ENCODE results near the gene SKAP1.

Gene SKAP1

DNA sequence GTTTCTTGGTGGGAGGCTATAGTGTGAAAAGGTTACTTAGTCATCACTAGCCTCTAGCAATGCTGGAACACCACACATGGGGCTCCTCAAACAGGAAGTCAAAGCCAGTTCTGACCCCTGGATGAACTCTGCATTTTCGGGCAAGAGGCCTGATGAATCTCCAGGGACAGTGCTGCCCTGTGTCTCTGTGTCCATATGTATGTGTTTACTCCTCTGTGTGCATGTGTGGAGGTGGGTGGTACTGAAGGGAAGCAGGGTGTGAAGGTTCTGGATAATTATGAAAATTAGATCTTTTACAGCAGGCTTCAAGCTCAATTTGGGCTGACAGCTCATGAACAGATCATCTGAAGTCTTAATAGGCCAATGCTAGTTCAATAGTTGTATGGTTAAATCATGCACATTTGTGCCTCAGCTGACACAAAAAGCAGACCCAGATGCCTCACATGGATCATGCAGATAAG lies 188.9 kb downstream of the SKAP1 start:
- TF ChIP-seq POLR2AphosphoS5 (IDR thresholded peaks at IDR 0.05; ENCODE audit: borderline replicate concordance, low read depth, low read length) (no peak), FOXP2 (optimal IDR thresholded peaks at IDR 0.05; ENCODE audit: control extremely low read depth, extremely low read length, insufficient read depth) (no peak), EZH2 (IDR thresholded peaks at IDR 0.05) (no peak)
- H3K36me3 ChIP-seq (ENCODE audit: insufficient read depth, low read length), result no peaks in the 10 kb centered on the region
- no peak overlapping the region for H3K4me3 ChIP-seq
- no peaks in the 10 kb centered on the region for H3K9me3 ChIP-seq (ENCODE audit: low read depth, low read length)
- no peak for DNase-seq (ENCODE audit: low read depth, low spot score)
- no peak overlapping the region for H3K9ac ChIP-seq (ENCODE audit: insufficient read length)
- H3K27ac ChIP-seq, result no peak overlapping the region

DNA sequence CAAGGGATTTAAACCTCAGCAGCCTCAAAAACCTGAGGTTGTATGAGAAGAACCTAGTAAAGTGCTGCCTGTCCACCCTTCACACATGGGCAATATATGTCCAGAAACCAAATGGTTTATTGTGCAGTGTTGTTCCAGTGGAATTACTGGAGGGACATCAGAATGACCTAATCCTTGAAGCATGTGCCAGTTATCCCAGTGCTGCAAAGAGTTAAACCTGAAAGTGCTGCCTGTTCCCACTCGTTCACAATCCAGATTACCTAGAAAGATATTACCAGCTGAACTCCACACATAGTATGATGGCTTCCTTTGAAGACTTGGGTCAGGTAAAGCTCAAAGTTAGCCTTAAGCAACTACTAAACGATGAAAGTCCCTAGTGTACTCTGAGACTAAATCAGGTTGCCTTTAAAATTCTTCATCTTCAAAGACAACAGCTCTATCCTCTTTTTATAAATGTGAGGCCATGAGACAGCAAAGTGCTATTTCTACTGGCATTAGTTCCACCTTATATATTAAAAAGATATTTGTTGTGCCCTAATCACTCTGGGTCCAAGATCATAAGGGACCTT lies 189.4 kb downstream of the SKAP1 start:
- Histone ChIP-seq H3K27ac (no peak overlapping the region), H3K36me3 (ENCODE audit: insufficient read depth, low read length) (no peaks in the 10 kb centered on the region), H3K4me3 (no peak overlapping the region), H3K9me3 (ENCODE audit: low read depth, low read length) (no peaks in the 10 kb centered on the region), H3K9ac (ENCODE audit: insufficient read length) (no peak overlapping the region)
- TF ChIP-seq EZH2 (IDR thresholded peaks at IDR 0.05) (no peak), FOXP2 (optimal IDR thresholded peaks at IDR 0.05; ENCODE audit: control extremely low read depth, extremely low read length, insufficient read depth) (no peak), POLR2AphosphoS5 (IDR thresholded peaks at IDR 0.05; ENCODE audit: borderline replicate concordance, low read depth, low read length) (no peak)
- DNase-seq (ENCODE audit: low read depth, low spot score), result no peak

DNA sequence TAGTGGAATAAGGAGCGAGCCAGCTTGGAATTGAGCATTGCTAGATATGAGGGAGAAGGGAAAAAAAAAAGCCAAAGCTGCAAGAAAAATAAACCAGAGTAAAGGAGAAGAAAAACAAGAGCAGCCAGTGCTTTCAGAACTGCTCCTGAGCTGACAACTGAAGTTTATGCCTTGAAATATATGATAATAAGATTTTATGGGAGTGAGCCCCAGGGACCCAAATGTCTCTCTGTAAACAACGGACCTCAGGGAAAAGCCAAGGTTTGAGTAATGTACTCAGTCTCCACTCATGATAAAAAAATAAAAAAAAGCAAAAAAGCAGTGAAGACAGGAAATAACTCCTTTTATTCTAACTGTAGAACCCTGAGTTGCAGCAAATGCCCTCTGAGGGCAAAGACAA lies 189.9 kb downstream of the SKAP1 start:
- DNase-seq (ENCODE audit: low read depth, low spot score), result no peak
- no peaks in the 10 kb centered on the region for H3K36me3 ChIP-seq (ENCODE audit: insufficient read depth, low read length)
- no peak overlapping the region for H3K4me3 ChIP-seq
- no peaks in the 10 kb centered on the region for H3K9me3 ChIP-seq (ENCODE audit: low read depth, low read length)
- no peak overlapping the region for H3K27ac ChIP-seq
- TF ChIP-seq EZH2 (IDR thresholded peaks at IDR 0.05) (no peak), FOXP2 (optimal IDR thresholded peaks at IDR 0.05; ENCODE audit: control extremely low read depth, extremely low read length, insufficient read depth) (no peak), POLR2AphosphoS5 (IDR thresholded peaks at IDR 0.05; ENCODE audit: borderline replicate concordance, low read depth, low read length) (no peak)
- H3K9ac ChIP-seq (ENCODE audit: insufficient read length), result no peak overlapping the region

DNA sequence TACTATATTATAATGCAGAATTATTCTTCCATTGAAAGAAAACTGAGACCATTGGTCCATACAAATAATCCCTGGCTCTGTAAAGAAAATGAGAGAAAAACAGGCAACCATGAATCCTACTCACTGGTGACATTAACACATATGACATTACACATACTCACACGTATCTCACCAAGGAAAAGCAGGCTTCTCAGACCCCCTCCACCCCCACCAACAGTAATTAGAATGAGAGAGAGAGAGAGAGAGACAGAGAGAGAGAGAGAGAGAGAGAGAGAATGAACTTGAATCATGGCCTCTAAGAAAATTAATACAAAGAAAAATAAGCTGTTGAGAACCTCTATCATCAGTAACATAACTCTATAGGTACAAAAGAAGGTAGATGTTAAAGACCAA lies 190.4 kb downstream of the SKAP1 start:
- DNase-seq (ENCODE audit: low read depth, low spot score), result no peak
- H3K9me3 ChIP-seq (ENCODE audit: low read depth, low read length), result no peaks in the 10 kb centered on the region
- H3K36me3 ChIP-seq (ENCODE audit: insufficient read depth, low read length), result no peaks in the 10 kb centered on the region
- no peak overlapping the region for H3K9ac ChIP-seq (ENCODE audit: insufficient read length)
- H3K27ac ChIP-seq, result no peak overlapping the region
- no peak overlapping the region for H3K4me3 ChIP-seq
- TF ChIP-seq EZH2 (IDR thresholded peaks at IDR 0.05) (no peak), FOXP2 (optimal IDR thresholded peaks at IDR 0.05; ENCODE audit: control extremely low read depth, extremely low read length, insufficient read depth) (no peak), POLR2AphosphoS5 (IDR thresholded peaks at IDR 0.05; ENCODE audit: borderline replicate concordance, low read depth, low read length) (no peak)

DNA sequence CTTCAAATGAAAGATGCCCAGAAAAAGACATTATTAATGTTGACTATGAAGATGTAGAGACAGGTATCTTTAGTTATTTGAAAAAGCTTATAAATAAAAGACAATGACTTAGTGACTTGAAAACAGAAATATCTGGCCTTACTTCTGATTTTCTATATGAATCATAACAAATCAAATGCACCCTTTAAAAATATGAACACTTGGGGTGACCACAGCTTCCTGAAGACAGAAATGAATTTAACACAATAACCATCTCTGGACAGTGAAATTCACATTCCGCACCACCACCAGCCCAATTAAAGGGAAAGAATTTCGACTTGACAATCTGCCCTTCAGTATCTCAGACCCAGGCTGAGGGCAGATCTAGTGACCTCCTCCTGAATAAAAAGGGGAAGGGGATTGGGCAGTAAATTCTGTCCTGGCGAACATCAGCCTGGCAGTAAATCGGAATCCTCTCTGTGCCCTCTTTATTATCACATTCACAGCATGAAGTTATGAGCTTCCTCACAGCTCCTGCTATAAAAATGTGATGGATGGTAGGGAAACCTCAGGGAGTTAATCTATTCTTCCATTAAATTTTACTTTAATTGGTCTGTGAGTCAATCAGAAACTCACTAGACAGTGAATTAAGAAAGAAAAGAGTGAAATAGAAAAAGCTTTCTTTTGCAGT lies 190.9 kb downstream of the SKAP1 start:
- Histone ChIP-seq H3K9ac (ENCODE audit: insufficient read length) (no peak overlapping the region), H3K27ac (no peak overlapping the region), H3K36me3 (ENCODE audit: insufficient read depth, low read length) (no peaks in the 10 kb centered on the region), H3K9me3 (ENCODE audit: low read depth, low read length) (no peaks in the 10 kb centered on the region), H3K4me3 (no peak overlapping the region)
- TF ChIP-seq FOXP2 (optimal IDR thresholded peaks at IDR 0.05; ENCODE audit: control extremely low read depth, extremely low read length, insufficient read depth) (no peak), POLR2AphosphoS5 (IDR thresholded peaks at IDR 0.05; ENCODE audit: borderline replicate concordance, low read depth, low read length) (no peak), EZH2 (IDR thresholded peaks at IDR 0.05) (no peak)
- DNase-seq (ENCODE audit: low read depth, low spot score), result no peak

DNA sequence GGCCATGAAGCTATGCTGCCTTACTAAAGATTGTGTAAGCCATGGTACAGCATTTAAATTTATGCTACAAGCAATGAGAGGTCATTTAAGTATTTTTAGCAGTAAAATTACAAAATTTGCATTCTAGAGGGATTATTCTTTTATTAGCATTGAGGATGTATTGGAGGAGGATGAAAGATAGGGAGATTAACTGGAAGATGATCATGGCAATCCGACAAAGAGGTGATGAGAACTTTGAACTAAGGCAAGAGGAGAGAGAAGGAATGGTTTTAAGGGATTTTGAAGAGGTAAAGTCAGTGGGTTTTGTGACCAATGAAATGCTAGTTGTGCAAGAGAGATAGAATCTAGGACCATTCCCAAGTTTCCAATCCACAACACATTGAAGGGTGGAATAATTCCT lies 192.6 kb downstream of the SKAP1 start:
- DNase-seq (ENCODE audit: low read depth, low spot score), result no peak
- Histone ChIP-seq H3K36me3 (ENCODE audit: insufficient read depth, low read length) (no peaks in the 10 kb centered on the region), H3K4me3 (no peak overlapping the region), H3K27ac (no peak overlapping the region), H3K9ac (ENCODE audit: insufficient read length) (no peak overlapping the region), H3K9me3 (ENCODE audit: low read depth, low read length) (no peaks in the 10 kb centered on the region)
- TF ChIP-seq FOXP2 (optimal IDR thresholded peaks at IDR 0.05; ENCODE audit: control extremely low read depth, extremely low read length, insufficient read depth) (no peak), EZH2 (IDR thresholded peaks at IDR 0.05) (no peak), POLR2AphosphoS5 (IDR thresholded peaks at IDR 0.05; ENCODE audit: borderline replicate concordance, low read depth, low read length) (no peak)

DNA sequence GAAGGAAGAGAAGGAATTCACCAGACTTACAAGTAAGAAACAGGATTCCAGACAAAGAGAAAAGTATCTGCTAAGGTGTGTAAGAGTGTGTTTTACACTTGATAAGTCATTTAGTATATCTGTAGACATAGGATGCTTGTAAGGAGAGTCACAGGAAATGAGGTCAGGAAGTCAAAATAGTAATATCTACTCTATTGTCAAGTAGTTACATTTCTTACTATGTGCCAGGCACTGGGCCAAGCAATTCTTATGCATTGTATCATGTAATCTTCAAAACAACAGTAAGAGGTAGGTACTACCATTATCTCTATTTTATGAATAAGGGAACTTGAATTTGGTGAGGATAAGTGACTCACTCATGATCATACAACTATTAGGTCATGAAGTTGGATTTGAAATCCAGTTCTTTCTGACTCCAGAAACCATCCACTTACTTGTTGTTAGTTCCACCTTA lies 193.3 kb downstream of the SKAP1 start:
- TF ChIP-seq FOXP2 (optimal IDR thresholded peaks at IDR 0.05; ENCODE audit: control extremely low read depth, extremely low read length, insufficient read depth) (no peak), EZH2 (IDR thresholded peaks at IDR 0.05) (no peak), POLR2AphosphoS5 (IDR thresholded peaks at IDR 0.05; ENCODE audit: borderline replicate concordance, low read depth, low read length) (no peak)
- no peaks in the 10 kb centered on the region for H3K9me3 ChIP-seq (ENCODE audit: low read depth, low read length)
- H3K27ac ChIP-seq, result no peak overlapping the region
- DNase-seq (ENCODE audit: low read depth, low spot score), result no peak
- no peaks in the 10 kb centered on the region for H3K36me3 ChIP-seq (ENCODE audit: insufficient read depth, low read length)
- H3K4me3 ChIP-seq, result no peak overlapping the region
- H3K9ac ChIP-seq (ENCODE audit: insufficient read length), result no peak overlapping the region

DNA sequence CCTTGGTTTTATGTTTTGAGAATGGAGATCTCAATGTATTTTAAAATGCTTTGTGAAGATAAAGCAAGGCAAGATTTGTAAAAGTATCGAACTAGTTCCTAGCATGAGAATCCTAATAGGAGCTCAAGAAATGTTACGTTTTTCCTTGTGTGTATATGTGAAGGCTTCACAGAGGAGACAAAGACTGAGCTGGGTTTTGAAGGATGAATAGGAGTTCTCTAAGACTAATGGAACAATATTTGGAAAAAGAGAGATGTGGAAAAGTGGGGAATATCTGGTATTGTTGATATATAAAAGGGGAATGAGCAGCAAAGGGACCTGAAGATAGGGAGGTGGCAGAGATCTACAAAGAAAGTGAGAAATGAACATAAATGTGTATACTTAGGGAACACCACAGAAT lies 195.1 kb downstream of the SKAP1 start:
- Histone ChIP-seq H3K9ac (ENCODE audit: insufficient read length) (no peak overlapping the region), H3K36me3 (ENCODE audit: insufficient read depth, low read length) (no peaks in the 10 kb centered on the region), H3K9me3 (ENCODE audit: low read depth, low read length) (no peaks in the 10 kb centered on the region), H3K4me3 (no peak overlapping the region), H3K27ac (no peak overlapping the region)
- DNase-seq (ENCODE audit: low read depth, low spot score), result no peak
- TF ChIP-seq POLR2AphosphoS5 (IDR thresholded peaks at IDR 0.05; ENCODE audit: borderline replicate concordance, low read depth, low read length) (no peak), EZH2 (IDR thresholded peaks at IDR 0.05) (no peak), FOXP2 (optimal IDR thresholded peaks at IDR 0.05; ENCODE audit: control extremely low read depth, extremely low read length, insufficient read depth) (no peak)

Measured in SK-N-MC (cell line).